ENCODE measurements around the gene UNG. TPM values are rescaled to one million over a fixed set of nuclear protein-coding genes. Genes with fewer than 3 reads are reported as not detected.

Gene UNG
- total RNA-seq, 1 experiment from 2014 or later: 82.3 TPM

DNA sequence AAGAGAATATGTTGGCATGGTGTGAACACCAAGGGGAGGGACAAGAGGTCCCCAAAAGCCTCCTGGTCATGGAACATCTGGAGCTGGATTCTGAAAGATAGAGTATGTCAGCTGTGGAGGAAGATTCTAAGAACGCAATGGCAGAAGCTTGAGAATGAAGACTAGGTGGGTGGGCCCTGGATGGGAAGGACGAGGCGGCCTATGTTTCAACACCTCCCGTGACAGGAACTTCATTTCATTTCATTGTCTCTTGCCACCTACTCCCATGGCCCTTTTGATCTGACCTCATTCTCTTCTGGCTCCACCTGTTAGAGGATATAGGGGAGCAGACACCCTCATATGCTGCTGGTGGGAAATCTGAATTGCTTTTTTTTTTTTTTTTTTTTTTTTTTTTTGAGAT is 3.3 kb downstream of the UNG start:
- DNase-seq: no peak
- peaks cover 60% of the 10 kb centered on the region for H3K36me3 ChIP-seq
- H3K4me1 ChIP-seq: no peaks in the 10 kb centered on the region
- H3K9me3 ChIP-seq (replicated peaks): no peaks in the 10 kb centered on the region
- H3K4me3 ChIP-seq: no peak overlapping the region
- no peak overlapping the region for H3K27ac ChIP-seq
- H3K27me3 ChIP-seq: no peaks in the 10 kb centered on the region

DNA sequence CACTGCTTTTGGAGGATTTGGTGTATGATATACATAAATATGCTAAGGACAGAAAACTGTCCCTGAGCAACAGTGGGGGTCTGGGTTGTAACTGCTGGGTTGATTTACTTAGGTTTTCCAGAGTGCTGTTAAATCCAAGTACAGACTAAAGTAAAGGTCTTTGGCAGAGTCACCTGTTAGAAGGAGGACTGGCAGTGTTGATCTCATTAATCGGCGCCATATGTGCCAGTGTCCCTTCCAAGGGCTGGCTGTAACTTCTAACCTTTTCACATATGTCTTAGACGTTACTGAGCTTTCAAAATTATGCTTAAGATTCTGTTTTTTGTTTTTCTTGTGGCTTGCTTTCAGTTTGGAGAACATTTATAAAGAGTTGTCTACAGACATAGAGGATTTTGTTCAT is 5.1 kb downstream of the UNG start:
- H3K9me3 ChIP-seq (replicated peaks): no peaks in the 10 kb centered on the region
- H3K27ac ChIP-seq: no peak overlapping the region
- H3K4me3 ChIP-seq: no peak overlapping the region
- H3K27me3 ChIP-seq: no peaks in the 10 kb centered on the region
- H3K36me3 ChIP-seq: peaks cover 66% of the 10 kb centered on the region
- DNase-seq: no peak
- H3K4me1 ChIP-seq: no peaks in the 10 kb centered on the region

DNA sequence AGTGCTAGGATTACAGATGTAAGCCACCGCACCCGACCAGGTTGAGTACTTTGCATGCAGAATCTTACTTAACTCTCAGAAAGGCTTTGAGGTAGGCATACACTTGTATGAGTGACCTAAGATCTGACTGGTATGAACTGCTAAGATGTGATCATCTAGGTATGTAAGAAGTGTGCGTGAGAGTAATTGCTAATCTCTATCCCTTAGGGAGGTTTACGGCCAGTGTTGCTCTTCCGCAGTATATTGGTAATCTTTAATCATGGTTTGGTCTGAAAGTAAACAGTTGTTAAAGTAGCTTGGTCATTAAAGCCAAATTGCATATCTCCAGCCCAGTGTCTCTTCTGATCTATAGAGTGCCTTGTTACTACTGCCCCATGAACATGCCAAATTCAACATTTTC is 7.8 kb downstream of the UNG start:
- Histone ChIP-seq H3K27me3 (no peaks in the 10 kb centered on the region), H3K27ac (no peak overlapping the region), H3K4me1 (no peaks in the 10 kb centered on the region), H3K4me3 (no peak overlapping the region), H3K9me3 (replicated peaks) (no peaks in the 10 kb centered on the region), H3K36me3 (peaks cover 63% of the 10 kb centered on the region)
- no peak for DNase-seq

DNA sequence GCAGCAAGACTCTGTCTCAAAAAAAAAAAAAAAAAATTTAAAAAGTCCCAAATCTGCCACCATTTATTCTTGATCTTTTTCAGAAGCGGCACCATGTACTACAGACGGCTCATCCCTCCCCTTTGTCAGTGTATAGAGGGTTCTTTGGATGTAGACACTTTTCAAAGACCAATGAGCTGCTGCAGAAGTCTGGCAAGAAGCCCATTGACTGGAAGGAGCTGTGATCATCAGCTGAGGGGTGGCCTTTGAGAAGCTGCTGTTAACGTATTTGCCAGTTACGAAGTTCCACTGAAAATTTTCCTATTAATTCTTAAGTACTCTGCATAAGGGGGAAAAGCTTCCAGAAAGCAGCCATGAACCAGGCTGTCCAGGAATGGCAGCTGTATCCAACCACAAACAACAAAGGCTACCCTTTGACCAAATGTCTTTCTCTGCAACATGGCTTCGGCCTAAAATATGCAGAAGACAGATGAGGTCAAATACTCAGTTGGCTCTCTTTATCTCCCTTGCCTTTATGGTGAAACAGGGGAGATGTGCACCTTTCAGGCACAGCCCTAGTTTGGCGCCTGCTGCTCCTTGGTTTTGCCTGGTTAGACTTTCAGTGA is 12.5 kb downstream of the UNG start:
- no peak overlapping the region for H3K4me3 ChIP-seq
- no peak for DNase-seq
- no peaks in the 10 kb centered on the region for H3K4me1 ChIP-seq
- no peaks in the 10 kb centered on the region for H3K27me3 ChIP-seq
- H3K27ac ChIP-seq: no peak overlapping the region
- no peaks in the 10 kb centered on the region for H3K9me3 ChIP-seq (replicated peaks)
- H3K36me3 ChIP-seq: peaks cover 40% of the 10 kb centered on the region

DNA sequence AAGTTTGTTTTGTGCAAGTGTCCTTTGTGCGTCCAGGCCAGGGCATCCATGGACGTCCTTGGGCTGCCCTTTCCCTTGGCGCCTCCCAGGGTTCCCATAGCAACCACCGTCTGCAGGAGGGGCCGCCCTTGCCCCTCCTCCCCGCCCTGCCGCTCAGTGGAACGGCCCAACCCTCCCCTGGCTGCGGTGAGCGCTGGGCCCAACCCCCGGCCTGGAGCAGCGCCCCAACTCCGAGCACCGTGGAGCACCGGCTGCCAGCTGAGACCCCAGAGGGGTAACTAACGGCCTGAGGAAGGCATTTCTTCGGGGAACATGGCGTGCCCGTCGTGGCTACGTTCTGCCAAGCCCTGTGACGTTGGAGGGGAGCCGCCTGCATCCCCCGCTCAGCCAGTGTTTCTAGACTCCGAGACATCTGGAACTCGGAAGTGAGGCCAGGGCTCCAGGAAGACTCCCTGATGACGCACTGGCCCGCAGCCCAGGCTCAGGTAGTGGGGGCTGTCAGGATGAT is 13.6 kb downstream of the UNG start:
- H3K27ac ChIP-seq: no peak overlapping the region
- no peak overlapping the region for H3K4me3 ChIP-seq
- no peak for DNase-seq

DNA sequence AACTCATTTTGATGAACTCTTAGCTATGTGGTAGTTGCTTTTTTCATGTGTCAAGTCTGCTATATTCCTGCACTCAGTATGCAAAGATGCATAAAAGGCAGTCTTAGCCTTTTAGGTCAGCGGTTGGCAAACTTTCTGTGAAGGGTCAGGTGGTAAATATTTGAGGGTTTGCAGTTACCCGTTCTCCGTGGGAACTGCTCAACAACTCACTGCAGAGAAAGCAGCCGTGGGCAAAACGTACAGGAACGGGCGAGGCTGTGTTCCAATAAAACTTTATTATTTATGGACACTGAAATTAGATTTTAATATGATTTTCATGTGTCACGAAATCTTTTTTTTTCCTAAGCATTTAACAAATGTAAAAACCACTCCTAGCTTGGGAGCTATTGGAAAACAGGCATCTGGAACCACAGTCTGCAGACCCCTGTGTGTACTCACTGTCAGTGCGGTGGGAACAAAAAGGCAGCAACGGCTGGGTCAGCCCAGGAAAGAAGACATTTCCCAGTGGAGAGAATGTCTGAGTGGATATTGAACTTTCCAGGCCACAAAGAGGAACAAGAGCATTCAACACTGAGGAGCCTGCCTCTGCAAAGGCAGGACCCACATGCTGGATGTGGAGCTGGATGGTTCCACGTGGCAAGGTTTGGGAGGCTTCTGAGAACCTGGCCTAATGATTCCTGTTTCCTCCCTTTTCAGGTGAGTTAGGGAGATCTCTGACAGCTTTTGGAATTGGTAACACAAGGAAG is 15.5 kb downstream of the UNG start:
- no peaks in the 10 kb centered on the region for H3K9me3 ChIP-seq (replicated peaks)
- H3K27me3 ChIP-seq: no peaks in the 10 kb centered on the region
- no peak overlapping the region for H3K27ac ChIP-seq
- peaks cover 21% of the 10 kb centered on the region for H3K36me3 ChIP-seq
- H3K4me1 ChIP-seq: peaks cover 7% of the 10 kb centered on the region; the same call in 1 of the 2 replicates
- no peak overlapping the region for H3K4me3 ChIP-seq
- DNase-seq: no peak

More for the DNA sequence above, 13.6 kb downstream of the UNG start:
- Histone ChIP-seq H3K4me1 (0 out of 2 replicates have a peak, but pooled peaks cover 2% of the 10 kb centered on the region), H3K9me3 (replicated peaks) (no peaks in the 10 kb centered on the region), H3K36me3 (peaks cover 31% of the 10 kb centered on the region), H3K27me3 (no peaks in the 10 kb centered on the region)

DNA sequence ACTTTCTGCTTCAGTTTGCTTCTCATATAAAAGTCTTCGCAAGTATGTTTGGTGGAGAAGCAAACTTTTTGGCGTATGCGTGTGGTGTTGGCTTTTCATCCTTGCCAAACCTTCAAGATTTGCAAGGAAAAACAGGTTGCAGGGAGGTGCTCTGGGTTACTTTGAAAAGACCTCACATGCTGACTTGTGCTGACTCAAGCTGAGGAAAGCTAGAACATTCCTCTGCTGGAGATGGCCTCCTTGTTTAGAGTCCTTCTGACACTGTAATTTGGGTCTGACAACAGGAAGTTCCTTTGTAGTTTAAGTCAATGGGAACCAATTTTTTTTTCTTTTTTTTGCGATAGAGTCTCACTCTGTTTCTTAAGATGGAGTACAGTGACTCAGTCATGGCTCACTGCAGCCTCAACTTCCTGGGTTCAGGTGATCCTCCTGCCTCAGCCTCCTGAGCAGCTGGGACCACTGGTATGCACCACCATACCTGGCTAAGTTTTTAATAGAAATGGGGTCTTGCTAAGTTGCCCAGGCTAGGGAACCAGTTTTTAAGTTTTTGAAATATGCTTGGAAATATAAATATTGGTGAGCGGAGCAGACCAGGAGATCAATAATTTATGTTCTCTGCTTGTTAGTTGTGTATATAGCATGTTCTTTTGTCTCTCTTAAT is 16.4 kb downstream of the UNG start:
- no peak for DNase-seq

DNA sequence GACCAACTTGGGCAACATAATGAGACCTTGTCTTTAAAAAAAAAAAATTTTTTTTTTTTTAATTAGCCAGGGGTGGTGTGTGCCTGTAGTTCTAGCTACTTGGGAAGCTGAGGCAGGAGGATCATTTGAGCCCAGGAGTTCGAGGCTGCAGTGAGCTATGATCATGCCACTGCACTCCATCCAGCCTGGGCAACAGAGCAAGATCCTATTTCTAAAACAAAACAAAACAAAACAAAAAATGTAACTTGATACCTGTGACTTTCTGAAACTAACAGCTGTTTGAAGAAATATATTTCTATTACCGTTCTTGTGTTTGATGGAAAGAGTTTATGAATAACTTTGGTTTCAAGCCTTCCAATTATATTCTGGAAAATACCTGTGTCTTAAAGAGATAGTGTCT is 17.2 kb downstream of the UNG start:
- Histone ChIP-seq H3K4me1 (peaks cover 7% of the 10 kb centered on the region; the same call in 1 of the 2 replicates), H3K36me3 (peaks cover 18% of the 10 kb centered on the region), H3K27me3 (no peaks in the 10 kb centered on the region), H3K27ac (no peak overlapping the region), H3K4me3 (no peak overlapping the region), H3K9me3 (replicated peaks) (no peaks in the 10 kb centered on the region)
- no peak for DNase-seq

More for the DNA sequence above, 16.4 kb downstream of the UNG start:
- Histone ChIP-seq H3K36me3 (peaks cover 18% of the 10 kb centered on the region), H3K9me3 (replicated peaks) (no peaks in the 10 kb centered on the region), H3K4me3 (no peak overlapping the region), H3K4me1 (peaks cover 7% of the 10 kb centered on the region; the same call in 1 of the 2 replicates), H3K27ac (no peak overlapping the region), H3K27me3 (no peaks in the 10 kb centered on the region)

DNA sequence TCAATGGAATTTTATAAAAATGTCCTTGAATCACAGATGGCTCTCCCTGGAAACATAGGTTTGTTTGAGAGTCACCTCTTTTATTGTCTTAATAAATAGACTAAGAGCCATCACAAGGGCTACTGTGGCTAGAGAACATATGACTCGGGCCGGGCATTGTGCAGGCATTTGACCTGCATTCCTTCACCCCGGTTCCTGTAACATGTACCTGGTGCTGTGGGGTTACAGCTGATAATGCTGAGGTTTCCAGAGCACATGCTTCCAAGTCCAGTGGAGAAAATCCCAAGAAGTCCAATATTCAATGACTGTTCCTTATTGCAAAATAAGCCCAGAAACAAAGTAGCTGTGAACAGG is 18.0 kb downstream of the UNG start:
- H3K27ac ChIP-seq: no peak overlapping the region
- peaks cover 7% of the 10 kb centered on the region; the same call in 1 of the 2 replicates for H3K4me1 ChIP-seq
- H3K27me3 ChIP-seq: no peaks in the 10 kb centered on the region
- no peaks in the 10 kb centered on the region for H3K9me3 ChIP-seq (replicated peaks)
- H3K36me3 ChIP-seq: peaks cover 11% of the 10 kb centered on the region
- no peak for DNase-seq
- H3K4me3 ChIP-seq: no peak overlapping the region

DNA sequence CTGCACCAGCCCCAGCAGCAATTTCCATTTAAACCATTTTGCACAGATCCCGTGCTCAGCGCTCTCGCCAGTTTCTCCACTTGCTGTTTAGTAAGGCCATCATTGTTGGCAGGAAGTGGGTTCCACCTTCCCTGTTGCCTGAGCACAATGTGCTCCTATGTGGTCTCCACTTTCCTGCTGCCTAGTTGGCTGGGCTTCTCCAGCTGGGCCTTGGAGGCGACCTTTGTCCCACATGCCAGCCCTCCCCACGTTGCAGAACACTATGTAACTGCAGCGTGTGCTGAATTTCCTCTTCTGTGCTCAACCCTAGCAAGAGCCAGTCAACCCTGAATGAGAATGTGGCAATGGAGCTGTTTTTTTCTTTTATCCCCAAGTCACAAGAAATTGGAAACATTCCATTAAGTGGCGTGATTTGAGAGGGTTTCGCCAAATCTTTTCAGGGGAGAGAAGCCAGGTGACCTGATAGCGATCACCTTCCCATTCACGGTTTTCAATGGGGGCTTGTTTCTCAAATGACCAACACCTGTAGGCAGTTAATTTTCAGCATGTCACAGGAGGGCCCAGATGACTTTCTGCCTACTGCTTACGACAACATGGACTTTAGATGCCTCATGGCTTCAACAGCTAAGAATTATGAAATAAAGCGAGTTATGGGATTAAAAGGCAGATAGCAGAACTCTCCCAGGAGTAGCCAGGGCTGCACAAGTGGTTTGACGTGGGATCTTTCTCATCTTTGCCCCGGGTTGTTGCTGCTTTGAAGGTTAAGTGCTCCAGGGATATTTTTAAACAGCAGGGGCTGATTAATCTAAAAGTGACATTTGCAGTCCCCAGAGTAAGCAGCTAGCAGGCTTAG is 18.6 kb downstream of the UNG start, which contains the start of gene ACACB:
Gene ACACB, plus strand, starts transcription at position 830 of the 853 bp plus-strand sequence. CDS start 22,819 bp downstream, outside the sequence.
- Histone ChIP-seq H3K36me3 (peaks cover 5% of the 10 kb centered on the region; the same call in 1 of the 2 replicates), H3K27me3 (no peaks in the 10 kb centered on the region), H3K9me3 (replicated peaks) (no peaks in the 10 kb centered on the region), H3K4me1 (peaks cover 7% of the 10 kb centered on the region; the same call in 1 of the 2 replicates), H3K27ac (peak within 1 kb of the TSS; percentile 8; the same call in 1 of the 2 replicates), H3K4me3 (0 out of 2 replicates have a peak within 1 kb of the TSS, but pooled peaks have one; percentile 1)
- DNase-seq: peak; percentile 34 to 66

DNA sequence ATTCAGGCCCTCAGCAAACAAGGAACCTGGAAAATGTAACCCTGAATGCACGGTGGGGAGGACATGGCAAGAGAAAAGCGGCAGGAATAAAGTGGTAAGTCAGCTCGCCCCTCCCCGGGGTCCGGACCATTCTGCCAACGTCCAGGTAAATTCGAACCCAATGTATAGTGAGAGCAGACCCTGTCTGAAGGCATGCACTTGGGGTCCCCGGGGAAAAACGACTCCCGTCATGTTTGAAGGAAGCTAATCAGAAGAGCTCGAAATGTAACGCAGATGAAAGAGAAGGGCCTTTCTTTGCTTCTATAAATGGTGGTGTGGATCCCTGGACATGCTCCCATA is 19.2 kb downstream of the UNG start:
- H3K4me3 ChIP-seq: no peak overlapping the region
- H3K4me1 ChIP-seq: peaks cover 7% of the 10 kb centered on the region; the same call in 1 of the 2 replicates
- H3K9me3 ChIP-seq (replicated peaks): no peaks in the 10 kb centered on the region
- peaks cover 5% of the 10 kb centered on the region; the same call in 1 of the 2 replicates for H3K36me3 ChIP-seq
- H3K27me3 ChIP-seq: no peaks in the 10 kb centered on the region
- H3K27ac ChIP-seq: peak overlapping the region; percentile 8; the same call in 1 of the 2 replicates
- DNase-seq: no peak

DNA sequence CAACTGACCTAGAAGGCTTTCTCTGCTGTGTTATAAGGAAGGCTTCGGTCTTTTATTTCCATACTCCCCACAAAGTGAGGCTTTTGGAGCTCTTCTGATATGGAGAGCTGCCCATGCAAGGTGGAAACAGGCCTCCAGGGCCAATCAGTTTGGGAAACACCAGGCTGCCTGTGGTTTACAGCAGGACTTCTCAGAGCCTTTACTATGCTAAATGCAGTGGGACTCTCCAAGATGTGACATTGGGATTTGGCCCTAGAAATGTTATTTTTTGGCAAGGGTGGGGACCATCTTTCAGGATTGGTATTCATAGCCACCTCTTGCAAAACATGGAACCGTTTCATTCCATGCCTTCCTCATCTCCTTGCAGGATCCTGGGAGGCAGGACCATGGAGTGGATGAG is 22.7 kb downstream of the UNG start:
- H3K9me3 ChIP-seq (replicated peaks): no peaks in the 10 kb centered on the region

DNA sequence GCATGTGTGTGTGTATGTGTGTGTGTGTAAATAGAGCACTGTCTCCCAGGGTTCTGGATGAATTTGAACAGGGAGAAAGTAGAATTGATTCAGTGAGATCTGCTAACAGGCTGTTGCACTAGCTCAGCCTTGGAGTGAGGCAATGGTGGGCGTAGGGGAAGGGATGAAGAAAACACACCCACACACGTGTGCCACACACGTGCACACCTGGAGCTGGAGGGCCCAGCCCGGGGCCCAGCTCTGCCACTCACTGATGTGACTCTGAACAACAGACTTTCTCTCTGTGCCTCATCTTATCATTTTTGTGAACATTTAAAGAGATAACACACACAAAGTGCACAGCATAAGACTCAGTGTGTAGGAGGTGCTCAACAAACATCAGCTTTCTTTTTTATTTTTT is 23.2 kb downstream of the UNG start:
- no peak for DNase-seq
- Histone ChIP-seq H3K27ac (no peak overlapping the region), H3K9me3 (replicated peaks) (no peaks in the 10 kb centered on the region)

More for the DNA sequence above, 22.7 kb downstream of the UNG start:
- H3K4me3 ChIP-seq: no peak overlapping the region
- no peaks in the 10 kb centered on the region for H3K36me3 ChIP-seq
- H3K4me1 ChIP-seq: peaks cover 7% of the 10 kb centered on the region; the same call in 1 of the 2 replicates
- no peak for DNase-seq
- no peaks in the 10 kb centered on the region for H3K27me3 ChIP-seq
- H3K27ac ChIP-seq: no peak overlapping the region

DNA sequence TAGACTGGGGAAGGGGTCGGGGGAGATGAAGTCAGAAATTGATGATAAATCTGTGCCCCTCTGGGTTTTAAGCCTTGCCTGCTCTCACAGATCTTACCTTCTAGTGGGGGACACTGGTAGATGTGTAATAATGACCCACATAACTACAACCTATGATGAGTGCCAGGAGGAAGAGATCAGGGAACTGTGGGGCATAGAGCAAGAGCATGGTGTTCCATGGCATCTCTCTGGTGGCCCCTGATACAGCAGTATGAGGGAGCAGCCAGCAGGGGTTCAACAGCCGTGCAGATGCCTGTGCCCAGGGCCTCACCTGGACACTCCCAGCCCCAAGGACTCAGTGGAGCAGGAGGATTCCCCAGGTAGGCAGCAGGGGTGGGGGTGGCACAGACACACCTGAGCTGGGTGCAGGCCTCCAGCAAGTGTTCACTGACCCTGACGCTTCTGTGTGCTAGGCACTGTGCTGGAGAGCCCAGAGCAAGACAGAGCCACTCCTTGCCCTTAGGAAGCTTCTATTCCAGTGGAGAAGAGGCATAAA is 24.0 kb downstream of the UNG start:
- H3K4me1 ChIP-seq: peaks cover 2% of the 10 kb centered on the region; the same call in 1 of the 2 replicates
- DNase-seq: no peak
- no peak overlapping the region for H3K27ac ChIP-seq
- no peaks in the 10 kb centered on the region for H3K36me3 ChIP-seq
- H3K9me3 ChIP-seq (replicated peaks): no peaks in the 10 kb centered on the region
- no peak overlapping the region for H3K4me3 ChIP-seq
- H3K27me3 ChIP-seq: no peaks in the 10 kb centered on the region

More for the DNA sequence above, 23.2 kb downstream of the UNG start:
- Histone ChIP-seq H3K4me3 (no peak overlapping the region), H3K27me3 (no peaks in the 10 kb centered on the region), H3K36me3 (no peaks in the 10 kb centered on the region), H3K4me1 (peaks cover 7% of the 10 kb centered on the region; the same call in 1 of the 2 replicates)
